Suprapubic skin (tissue), 4 donors: ENCODE results near the gene MAMLD1. TPM values are rescaled to one million over a fixed set of nuclear protein-coding genes. Genes with fewer than 3 reads are reported as not detected.

Experiments used
- DNase-seq, 2 donors: peaks; one replicate each; pipeline ENCODE4 v3.0.0-alpha.2; 2019; ENCODE audit warnings: low spot score in 2 of 2
- H3K27ac ChIP-seq: fragments of 200-600 bp; sonication (generic); one replicate; pipeline ENCODE4 v1.5.1; 2019
- H3K27me3 ChIP-seq: fragments of 200-600 bp; sonication (generic); one replicate; pipeline ENCODE4 v1.5.1; 2019
- H3K36me3 ChIP-seq: fragments of 200-600 bp; sonication (generic); one replicate; pipeline ENCODE4 v1.5.1; 2019
- H3K4me1 ChIP-seq: fragments of 200-600 bp; sonication (generic); one replicate; pipeline ENCODE4 v1.5.1; 2019
- H3K4me3 ChIP-seq: fragments of 200-600 bp; sonication (generic); one replicate; pipeline ENCODE4 v1.5.1; 2019; ENCODE audit warnings: mild to moderate bottlenecking
- H3K9me3 ChIP-seq: fragments of 200-600 bp; sonication (generic); one replicate; pipeline ENCODE4 v1.5.1; 2019
- CTCF ChIP-seq, 2 donors: fragments of 200-600 bp in 1 of 2; fragments of 450-650 bp in 1 of 2; sonication (generic) in 1 of 2; IDR thresholded peaks; one replicate each; pipeline ENCODE4 v1.5.1; 2016 to 2019; ENCODE audit warnings: antibody characterized with exemption in 2 of 2, mild to moderate bottlenecking in 1 of 2, moderate library complexity in 1 of 2
- EP300 ChIP-seq: sonication (generic); formaldehyde crosslinking; IDR thresholded peaks from one replicate; pipeline ENCODE4 v1.6.1; 2017; ENCODE audit warnings: antibody characterized with exemption
- POLR2A ChIP-seq, 2 donors: fragments of 450-650 bp; IDR thresholded peaks; one replicate each; pipeline ENCODE4 v1.6.1; 2017; ENCODE audit warnings: antibody characterized with exemption in 2 of 2, mild to moderate bottlenecking in 2 of 2, moderate library complexity in 2 of 2
- POLR2AphosphoS5 ChIP-seq, 3 donors: sonication (generic); formaldehyde crosslinking; IDR thresholded peaks; one replicate each; pipeline ENCODE4 v1.6.1; 2017; ENCODE audit warnings: antibody characterized with exemption in 3 of 3
- WGBS: methylation state at CpG from one replicate; pipeline ENCODE4 v1.1.5; 2018; 5-methylcytosine and 5-hydroxymethylcytosine counted together
- total RNA-seq, 4 donors: library from RNA; depleted of rRNA; stranded (reverse); fragments of >200 nt; gene quantifications; one replicate each; pipeline ENCODE4 v1.1.0, GENCODE V29; 2016

Gene MAMLD1
- total RNA-seq, result 1 to 10 TPM in 3 of 4 donors, under 1 TPM in 1; 0.68 to 4.5 (median 3.4) TPM

DNA sequence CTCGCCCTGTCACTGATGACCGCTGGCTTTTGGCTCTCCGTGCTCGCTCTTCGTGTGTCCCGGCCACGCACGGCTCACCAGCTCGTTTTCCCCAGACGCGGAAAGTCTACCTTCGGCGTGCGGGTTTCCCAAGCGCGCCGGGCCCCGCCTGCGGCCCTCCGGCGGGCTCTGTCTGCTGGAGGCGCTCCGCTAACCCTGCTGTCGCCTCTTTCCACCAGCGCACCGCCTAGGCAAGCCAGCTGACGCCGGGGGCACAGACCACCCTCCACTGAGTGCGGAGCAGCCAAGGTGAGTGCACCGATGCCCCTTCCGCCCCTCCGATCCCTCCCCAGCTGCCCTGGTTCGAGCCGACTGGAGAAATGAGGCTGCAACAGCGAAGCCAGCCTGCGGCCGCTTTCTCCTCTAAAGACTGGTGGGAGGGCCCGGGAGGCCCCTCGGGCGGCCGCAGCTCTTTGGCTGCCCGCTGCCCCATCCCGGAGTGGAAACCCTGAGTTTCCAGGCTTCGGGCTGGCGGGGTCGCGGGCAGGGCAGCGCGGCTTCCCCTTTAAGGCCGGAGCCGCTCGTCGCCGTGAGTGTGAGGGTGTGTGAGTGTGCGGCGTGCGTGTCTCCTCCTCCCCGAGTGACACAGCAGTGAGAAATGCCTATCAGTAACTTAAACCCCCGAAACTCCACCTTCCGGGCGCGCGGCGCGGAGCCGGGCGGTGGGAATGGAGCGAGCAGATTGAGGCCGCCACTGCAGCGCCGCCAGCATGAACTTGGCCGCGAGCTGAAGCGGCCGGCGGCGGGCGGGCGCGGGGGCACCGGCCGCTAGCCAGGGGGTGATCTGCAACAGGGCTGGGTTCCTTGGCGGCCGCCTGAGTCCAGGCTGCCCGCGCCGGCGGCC lies at the start of gene MAMLD1:
MAMLD1 (plus strand) TSS at position 719 of the 883 bp plus-strand sequence. CDS start 82,200 bp downstream, outside the sequence.
- Histone ChIP-seq H3K4me1 (peaks cover 16% of the 10 kb centered on the region), H3K27me3 (no peaks in the 10 kb centered on the region), H3K27ac (peak within 1 kb of the TSS; percentile 84), H3K36me3 (no peaks in the 10 kb centered on the region), H3K9me3 (no peaks in the 10 kb centered on the region), H3K4me3 (peak within 1 kb of the TSS; percentile 64)
- TF ChIP-seq CTCF (IDR thresholded peaks at IDR 0.05) (no peak), POLR2A (IDR thresholded peaks at IDR 0.05) (no peak), POLR2AphosphoS5 (IDR thresholded peaks at IDR 0.05) (no peak), EP300 (no peak)
- peak; percentile 77 to 85 for DNase-seq
- 26% methylated on average over 14 of the region's 88 CpGs for WGBS

DNA sequence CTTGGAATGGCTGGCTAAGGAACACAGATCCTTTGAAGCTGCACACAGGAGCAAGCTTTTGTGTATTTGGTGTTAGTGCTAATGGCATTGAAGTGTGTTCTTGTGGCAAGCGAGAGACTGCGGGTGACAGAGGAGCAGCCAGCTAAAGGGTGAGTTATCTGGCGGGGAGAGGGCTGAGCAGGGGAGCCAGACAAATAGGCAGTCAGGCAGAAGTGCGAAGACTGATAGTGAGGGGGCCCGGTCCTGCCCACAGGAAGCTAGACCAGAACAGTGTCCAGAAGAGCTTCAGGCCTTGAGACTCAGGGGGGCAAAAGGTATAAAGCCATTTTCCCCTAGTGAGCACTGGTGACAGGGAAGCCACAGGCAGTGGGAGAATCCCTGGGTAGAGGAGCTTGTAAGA lies 49.6 kb upstream of the MAMLD1 start:
- no peak for DNase-seq
- 74% methylated on average over 5 of the region's 5 CpGs for WGBS
- Histone ChIP-seq H3K4me1 (no peaks in the 10 kb centered on the region), H3K9me3 (no peaks in the 10 kb centered on the region), H3K27ac (no peak overlapping the region), H3K36me3 (no peaks in the 10 kb centered on the region), H3K4me3 (no peak overlapping the region), H3K27me3 (no peaks in the 10 kb centered on the region)
- TF ChIP-seq CTCF (IDR thresholded peaks at IDR 0.05), result no peak
- TF ChIP-seq POLR2A (IDR thresholded peaks at IDR 0.05), result no peak
- TF ChIP-seq POLR2AphosphoS5 (IDR thresholded peaks at IDR 0.05), result no peak
- TF ChIP-seq EP300, result no peak

DNA sequence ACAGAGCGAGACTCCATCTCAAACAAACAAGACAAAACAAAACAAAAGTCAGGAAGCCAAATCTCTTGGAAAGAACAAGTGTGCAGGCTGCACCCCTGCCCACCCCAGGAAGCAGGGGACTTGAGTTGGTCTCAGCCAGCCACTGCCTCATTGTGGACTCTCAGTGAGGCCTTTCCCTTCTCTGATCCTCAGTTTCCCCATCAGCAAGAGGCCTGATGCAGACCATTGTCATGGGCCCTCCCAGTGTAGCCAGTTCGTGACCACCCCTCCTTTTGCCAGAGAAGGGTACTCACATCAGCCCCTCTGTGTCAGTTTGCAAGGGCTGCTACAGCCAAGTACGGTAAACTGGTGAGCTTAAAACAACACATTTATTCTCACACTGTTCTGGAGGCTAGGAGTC lies 48.9 kb upstream of the MAMLD1 start:
- 86% methylated on average over 3 of the region's 3 CpGs for WGBS
- no peak overlapping the region for H3K27ac ChIP-seq
- TF ChIP-seq EP300, result no peak
- no peak for TF ChIP-seq CTCF (IDR thresholded peaks at IDR 0.05)
- TF ChIP-seq POLR2A (IDR thresholded peaks at IDR 0.05), result no peak
- TF ChIP-seq POLR2AphosphoS5 (IDR thresholded peaks at IDR 0.05), result no peak
- no peak for DNase-seq
- no peaks in the 10 kb centered on the region for H3K9me3 ChIP-seq
- H3K27me3 ChIP-seq, result no peaks in the 10 kb centered on the region
- H3K4me3 ChIP-seq, result no peak overlapping the region
- no peaks in the 10 kb centered on the region for H3K4me1 ChIP-seq
- no peaks in the 10 kb centered on the region for H3K36me3 ChIP-seq

DNA sequence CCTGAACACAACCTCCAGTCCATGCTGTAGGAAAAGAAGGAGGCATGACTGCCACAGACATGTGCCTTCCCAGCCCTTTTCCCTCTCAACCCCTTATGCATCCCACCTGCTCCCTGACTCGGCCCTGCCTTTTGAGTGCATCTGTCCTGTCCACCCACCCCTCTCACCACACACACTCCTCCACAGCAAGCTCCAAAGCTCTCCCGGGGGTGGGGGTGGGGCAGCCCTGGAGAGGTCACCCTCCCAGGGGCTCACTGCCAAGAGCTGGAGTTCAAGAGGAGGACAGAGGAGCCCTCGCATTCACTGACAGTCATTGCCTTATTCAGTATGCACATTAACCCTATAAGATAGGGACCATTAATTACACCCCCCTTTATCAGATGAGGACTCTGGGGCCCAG lies 46.6 kb upstream of the MAMLD1 start:
- H3K4me1 ChIP-seq, result no peaks in the 10 kb centered on the region
- 21% methylated on average over 3 of the region's 3 CpGs for WGBS
- H3K4me3 ChIP-seq, result no peak overlapping the region
- no peaks in the 10 kb centered on the region for H3K9me3 ChIP-seq
- H3K27me3 ChIP-seq, result no peaks in the 10 kb centered on the region
- no peak for DNase-seq
- H3K27ac ChIP-seq, result no peak overlapping the region
- TF ChIP-seq POLR2A (IDR thresholded peaks at IDR 0.05) (no peak), CTCF (IDR thresholded peaks at IDR 0.05) (no peak), POLR2AphosphoS5 (IDR thresholded peaks at IDR 0.05) (no peak), EP300 (no peak)
- no peaks in the 10 kb centered on the region for H3K36me3 ChIP-seq

- no peaks in the 10 kb centered on the region for H3K27me3 ChIP-seq
- TF ChIP-seq EP300 (no peak), POLR2AphosphoS5 (IDR thresholded peaks at IDR 0.05) (no peak), POLR2A (IDR thresholded peaks at IDR 0.05) (no peak), CTCF (IDR thresholded peaks at IDR 0.05) (no peak)
- H3K9me3 ChIP-seq, result no peaks in the 10 kb centered on the region
- no peaks in the 10 kb centered on the region for H3K36me3 ChIP-seq
- H3K27ac ChIP-seq, result no peak overlapping the region
- H3K4me1 ChIP-seq, result no peaks in the 10 kb centered on the region
- no peak for DNase-seq
- no peak overlapping the region for H3K4me3 ChIP-seq
Measured at GRCh38 chrX:150323020-150323419, 40.1 kb upstream of the MAMLD1 start.
